ENCODE measurements around the gene ITGA1.
"Not testable (repeated sequence)": the region's sequence is repeated elsewhere in the genome, so short reads cannot be mapped to it uniquely, and the experiment has no call there.

Gene ITGA1

GRCh38 chr5:52787600-52788504 is at the start of gene ITGA1, which contains the start of gene PELO:
Gene ITGA1, plus strand, starts transcription at chr5:52787916. Its CDS starts 438 bp downstream, at chr5:52788354.
Gene PELO, plus strand, starts transcription at chr5:52787916. Its CDS starts 12,479 bp downstream, at chr5:52800395.
- Mint-ChIP-seq H3K27ac (peak within 1 kb of the TSS; percentile 70), H3K9me3 (no peaks in the 10 kb centered on the region), H3K4me1 (ENCODE audit: low read depth) (peaks cover 40% of the 10 kb centered on the region), H3K27me3 (peaks cover 21% of the 10 kb centered on the region), H3K36me3 (ENCODE audit: low read depth) (no peaks in the 10 kb centered on the region), H3K4me3 (peak within 1 kb of the TSS; percentile 86)
- intact Hi-C loops (cut with micrococcal nuclease): loop anchor here (10.0 kb wide), 1 partner anchor 127 kb away; no protein-coding TSS in a partner anchor

- Mint-ChIP-seq H3K9me3 (no peaks in the 10 kb centered on the region), H3K36me3 (ENCODE audit: low read depth) (no peaks in the 10 kb centered on the region), H3K4me3 (no peak overlapping the region), H3K27me3 (peaks cover 9% of the 10 kb centered on the region), H3K27ac (no peak overlapping the region), H3K4me1 (ENCODE audit: low read depth) (peaks cover 12% of the 10 kb centered on the region)
- intact Hi-C loops (cut with micrococcal nuclease): no loop called here
Observed at GRCh38 chr5:52738095-52738506, 49.6 kb upstream of the ITGA1 start.

GRCh38 chr5:52740007-52740406 is 47.7 kb upstream of the ITGA1 start:
- H3K4me1 Mint-ChIP-seq (ENCODE audit: low read depth): peaks cover 22% of the 10 kb centered on the region
- no peaks in the 10 kb centered on the region for H3K36me3 Mint-ChIP-seq (ENCODE audit: low read depth)
- H3K27ac Mint-ChIP-seq: no peak overlapping the region
- H3K9me3 Mint-ChIP-seq: no peaks in the 10 kb centered on the region
- peaks cover 12% of the 10 kb centered on the region for H3K27me3 Mint-ChIP-seq
- H3K4me3 Mint-ChIP-seq: no peak overlapping the region
- intact Hi-C loops (cut with micrococcal nuclease): no loop called here

- Mint-ChIP-seq H3K27me3 (peaks cover 16% of the 10 kb centered on the region), H3K9me3 (no peaks in the 10 kb centered on the region), H3K4me3 (no peak overlapping the region), H3K4me1 (ENCODE audit: low read depth) (peaks cover 21% of the 10 kb centered on the region), H3K27ac (no peak overlapping the region), H3K36me3 (ENCODE audit: low read depth) (no peaks in the 10 kb centered on the region)
- intact Hi-C loops (cut with micrococcal nuclease): no loop called here
Observed at GRCh38 chr5:52743012-52743411, 44.7 kb upstream of the ITGA1 start.

- H3K36me3 Mint-ChIP-seq (ENCODE audit: low read depth): no peaks in the 10 kb centered on the region
- H3K27me3 Mint-ChIP-seq: peaks cover 13% of the 10 kb centered on the region
- H3K9me3 Mint-ChIP-seq: no peaks in the 10 kb centered on the region
- intact Hi-C loops (cut with micrococcal nuclease): no loop called here
- H3K4me1 Mint-ChIP-seq (ENCODE audit: low read depth): peaks cover 16% of the 10 kb centered on the region
- H3K27ac Mint-ChIP-seq: no peak overlapping the region
- no peak overlapping the region for H3K4me3 Mint-ChIP-seq
Observed at GRCh38 chr5:52743529-52743928, 44.2 kb upstream of the ITGA1 start.

GRCh38 chr5:52743970-52744369 is 43.7 kb upstream of the ITGA1 start:
- Mint-ChIP-seq H3K4me3 (no peak overlapping the region), H3K36me3 (ENCODE audit: low read depth) (no peaks in the 10 kb centered on the region), H3K27ac (no peak overlapping the region), H3K9me3 (no peaks in the 10 kb centered on the region), H3K27me3 (peaks cover 13% of the 10 kb centered on the region), H3K4me1 (ENCODE audit: low read depth) (peaks cover 16% of the 10 kb centered on the region)
- intact Hi-C loops (cut with micrococcal nuclease): no loop called here

- H3K27ac Mint-ChIP-seq; intact Hi-C loops (cut with micrococcal nuclease): not testable (repeated sequence)
- H3K4me1 Mint-ChIP-seq (ENCODE audit: low read depth): peaks cover 16% of the 10 kb centered on the region
Observed at GRCh38 chr5:52744867-52745458, 42.8 kb upstream of the ITGA1 start.

GRCh38 chr5:52746539-52746938 is 41.2 kb upstream of the ITGA1 start:
- Mint-ChIP-seq H3K27ac (no peak overlapping the region), H3K4me3 (no peak overlapping the region), H3K27me3 (peaks cover 19% of the 10 kb centered on the region), H3K9me3 (no peaks in the 10 kb centered on the region), H3K36me3 (ENCODE audit: low read depth) (no peaks in the 10 kb centered on the region), H3K4me1 (ENCODE audit: low read depth) (peaks cover 13% of the 10 kb centered on the region)
- intact Hi-C loops (cut with micrococcal nuclease): no loop called here

More at GRCh38 chr5:52744867-52745458, 42.8 kb upstream of the ITGA1 start:
- peaks cover 16% of the 10 kb centered on the region for H3K27me3 Mint-ChIP-seq
- not testable (repeated sequence) for H3K36me3 Mint-ChIP-seq (ENCODE audit: low read depth); H3K9me3 Mint-ChIP-seq; H3K4me3 Mint-ChIP-seq

- intact Hi-C loops (cut with micrococcal nuclease): no loop called here
- H3K4me1 Mint-ChIP-seq (ENCODE audit: low read depth): peaks cover 6% of the 10 kb centered on the region
- no peak overlapping the region for H3K27ac Mint-ChIP-seq
Observed at GRCh38 chr5:52748590-52748989, 39.1 kb upstream of the ITGA1 start.

GRCh38 chr5:52749666-52750065 is 38.0 kb upstream of the ITGA1 start:
- H3K9me3 Mint-ChIP-seq: no peaks in the 10 kb centered on the region
- no peaks in the 10 kb centered on the region for H3K36me3 Mint-ChIP-seq (ENCODE audit: low read depth)
- H3K4me3 Mint-ChIP-seq: no peak overlapping the region
- no peak overlapping the region for H3K27ac Mint-ChIP-seq
- intact Hi-C loops (cut with micrococcal nuclease): no loop called here
- H3K27me3 Mint-ChIP-seq: peaks cover 19% of the 10 kb centered on the region
- no peaks in the 10 kb centered on the region for H3K4me1 Mint-ChIP-seq (ENCODE audit: low read depth)

More at GRCh38 chr5:52748590-52748989, 39.1 kb upstream of the ITGA1 start:
- H3K36me3 Mint-ChIP-seq (ENCODE audit: low read depth): no peaks in the 10 kb centered on the region
- no peaks in the 10 kb centered on the region for H3K9me3 Mint-ChIP-seq
- H3K4me3 Mint-ChIP-seq: no peak overlapping the region
- H3K27me3 Mint-ChIP-seq: peaks cover 17% of the 10 kb centered on the region

- Mint-ChIP-seq H3K36me3 (ENCODE audit: low read depth) (no peaks in the 10 kb centered on the region), H3K4me3 (no peak overlapping the region), H3K27me3 (peaks cover 15% of the 10 kb centered on the region), H3K9me3 (no peaks in the 10 kb centered on the region), H3K27ac (no peak overlapping the region), H3K4me1 (ENCODE audit: low read depth) (no peaks in the 10 kb centered on the region)
- intact Hi-C loops (cut with micrococcal nuclease): no loop called here
Observed at GRCh38 chr5:52751137-52751536, 36.6 kb upstream of the ITGA1 start.

GRCh38 chr5:52754051-52754450 is 33.7 kb upstream of the ITGA1 start:
- Mint-ChIP-seq H3K36me3 (ENCODE audit: low read depth) (no peaks in the 10 kb centered on the region), H3K27ac (no peak overlapping the region), H3K4me1 (ENCODE audit: low read depth) (peaks cover 5% of the 10 kb centered on the region), H3K9me3 (no peaks in the 10 kb centered on the region), H3K27me3 (peaks cover 15% of the 10 kb centered on the region), H3K4me3 (no peak overlapping the region)
- intact Hi-C loops (cut with micrococcal nuclease): no loop called here

- H3K27me3 Mint-ChIP-seq: peaks cover 6% of the 10 kb centered on the region
Observed at GRCh38 chr5:52757527-52757926, 30.2 kb upstream of the ITGA1 start.

GRCh38 chr5:52758014-52758413 is 29.7 kb upstream of the ITGA1 start:
- Mint-ChIP-seq H3K4me3 (no peak overlapping the region), H3K27me3 (peaks cover 6% of the 10 kb centered on the region), H3K9me3 (no peaks in the 10 kb centered on the region), H3K36me3 (ENCODE audit: low read depth) (no peaks in the 10 kb centered on the region), H3K27ac (no peak overlapping the region), H3K4me1 (ENCODE audit: low read depth) (peaks cover 18% of the 10 kb centered on the region)
- intact Hi-C loops (cut with micrococcal nuclease): no loop called here

More at GRCh38 chr5:52757527-52757926, 30.2 kb upstream of the ITGA1 start:
- intact Hi-C loops (cut with micrococcal nuclease): no loop called here
- Mint-ChIP-seq H3K4me3 (no peak overlapping the region), H3K27ac (no peak overlapping the region), H3K36me3 (ENCODE audit: low read depth) (no peaks in the 10 kb centered on the region), H3K4me1 (ENCODE audit: low read depth) (peaks cover 18% of the 10 kb centered on the region), H3K9me3 (no peaks in the 10 kb centered on the region)
